Measurements from ENCODE around the gene ITCH. TPM values are rescaled to one million over a fixed set of nuclear protein-coding genes. Genes with fewer than 3 reads are reported as not detected.

Gene ITCH
- total RNA-seq, 1 experiment from 2014 or later: 138 TPM

GRCh38 chr20:34415079-34415478, 52.0 kb downstream of the ITCH start:
- H3K27ac Mint-ChIP-seq (ENCODE audit: unreplicated experiment): peak overlapping the region; percentile 0
- no peaks in the 10 kb centered on the region for H3K9me3 Mint-ChIP-seq (ENCODE audit: unreplicated experiment)
- CTCF ChIA-PET: no interaction called here
- intact Hi-C loops (cut with micrococcal nuclease; ENCODE audit: unreplicated experiment): no loop called here
- H3K27me3 Mint-ChIP-seq (ENCODE audit: insufficient read depth, unreplicated experiment): no peaks in the 10 kb centered on the region
- peaks cover 7% of the 10 kb centered on the region for H3K36me3 ChIP-seq (ENCODE audit: control insufficient read depth, insufficient read depth, low read length)
- H3K4me3 ChIP-seq (ENCODE audit: low read depth, low read length): no peak overlapping the region
- TF ChIP-seq CTCF (IDR thresholded peaks at IDR 0.05; ENCODE audit: insufficient read depth in 1 of 2, low read depth in 1 of 2, low read length in 1 of 2, severe bottlenecking in 1 of 2, unreplicated experiment in 1 of 2): no peak
- peaks cover 97% of the 10 kb centered on the region for H3K36me3 Mint-ChIP-seq (ENCODE audit: insufficient read depth, unreplicated experiment)
- peaks cover 2% of the 10 kb centered on the region for H3K4me1 Mint-ChIP-seq (ENCODE audit: low read depth, unreplicated experiment)
- no peak for DNase-seq
- no TSS peak for BruUV-seq (replicated peaks)
- no peaks in the 10 kb centered on the region for H3K27me3 ChIP-seq (replicated peaks; ENCODE audit: control insufficient read depth, insufficient read depth, low read length)
- no peaks in the 10 kb centered on the region for H3K9me3 ChIP-seq
- POLR2A ChIA-PET: no interaction called here
- no peak overlapping the region for H3K4me3 Mint-ChIP-seq (ENCODE audit: unreplicated experiment)
- peaks cover 11% of the 10 kb centered on the region for H3K4me1 ChIP-seq

GRCh38 chr20:34420146-34420545, 57.1 kb downstream of the ITCH start:
- no peak overlapping the region for H3K4me3 Mint-ChIP-seq (ENCODE audit: unreplicated experiment)
- H3K27me3 Mint-ChIP-seq (ENCODE audit: insufficient read depth, unreplicated experiment): no peaks in the 10 kb centered on the region

GRCh38 chr20:34420975-34421374, 57.9 kb downstream of the ITCH start:
- H3K27me3 ChIP-seq (replicated peaks; ENCODE audit: control insufficient read depth, insufficient read depth, low read length): no peaks in the 10 kb centered on the region
- DNase-seq: peak in 1 of 2 experiments; percentile 36
- no TSS peak for BruUV-seq (replicated peaks)
- peaks cover 27% of the 10 kb centered on the region for H3K4me1 ChIP-seq
- H3K36me3 ChIP-seq (ENCODE audit: control insufficient read depth, insufficient read depth, low read length): peaks cover 8% of the 10 kb centered on the region; the same call in 1 of the 2 replicates
- H3K36me3 Mint-ChIP-seq (ENCODE audit: insufficient read depth, unreplicated experiment): peaks cover 85% of the 10 kb centered on the region
- CTCF ChIA-PET: interaction anchor here (0.5 to 1.0 kb wide), 2 partner anchors 27 to 58 kb away, joined by 4 read pairs; partner anchors contain the start of gene ITCH
- H3K27ac Mint-ChIP-seq (ENCODE audit: unreplicated experiment): peak overlapping the region; percentile 17
- no peaks in the 10 kb centered on the region for H3K9me3 ChIP-seq
- intact Hi-C loops (cut with micrococcal nuclease; ENCODE audit: unreplicated experiment): no loop called here
- H3K27me3 Mint-ChIP-seq (ENCODE audit: insufficient read depth, unreplicated experiment): no peaks in the 10 kb centered on the region
- no peak overlapping the region for H3K4me3 ChIP-seq (ENCODE audit: low read depth, low read length)
- H3K4me1 Mint-ChIP-seq (ENCODE audit: low read depth, unreplicated experiment): peaks cover 40% of the 10 kb centered on the region
- POLR2A ChIA-PET: interaction anchor here (1.2 kb wide), 1 partner anchor 58 kb away, joined by 3 read pairs; the partner anchor contains the start of gene ITCH
- no peak overlapping the region for H3K4me3 Mint-ChIP-seq (ENCODE audit: unreplicated experiment)
- TF ChIP-seq CTCF (IDR thresholded peaks at IDR 0.05; ENCODE audit: insufficient read depth in 1 of 2, low read depth in 1 of 2, low read length in 1 of 2, severe bottlenecking in 1 of 2, unreplicated experiment in 1 of 2): no peak
- no peaks in the 10 kb centered on the region for H3K9me3 Mint-ChIP-seq (ENCODE audit: unreplicated experiment)

More at GRCh38 chr20:34420146-34420545, 57.1 kb downstream of the ITCH start:
- H3K4me3 ChIP-seq (ENCODE audit: low read depth, low read length): no peak overlapping the region
- Mint-ChIP-seq H3K36me3 (ENCODE audit: insufficient read depth, unreplicated experiment) (peaks cover 85% of the 10 kb centered on the region), H3K27ac (ENCODE audit: unreplicated experiment) (peak overlapping the region; percentile 2), H3K9me3 (ENCODE audit: unreplicated experiment) (no peaks in the 10 kb centered on the region), H3K4me1 (ENCODE audit: low read depth, unreplicated experiment) (peaks cover 32% of the 10 kb centered on the region)
- H3K36me3 ChIP-seq (ENCODE audit: control insufficient read depth, insufficient read depth, low read length): peaks cover 10% of the 10 kb centered on the region; the same call in 1 of the 2 replicates
- POLR2A ChIA-PET: no interaction called here
- H3K4me1 ChIP-seq: peaks cover 21% of the 10 kb centered on the region
- no peak for TF ChIP-seq CTCF (IDR thresholded peaks at IDR 0.05; ENCODE audit: insufficient read depth in 1 of 2, low read depth in 1 of 2, low read length in 1 of 2, severe bottlenecking in 1 of 2, unreplicated experiment in 1 of 2)
- CTCF ChIA-PET: interaction anchor here (0.6 to 0.8 kb wide), 2 partner anchors 107 to 163 kb away, joined by 4 to 5 read pairs; no protein-coding TSS in a partner anchor
- no peaks in the 10 kb centered on the region for H3K27me3 ChIP-seq (replicated peaks; ENCODE audit: control insufficient read depth, insufficient read depth, low read length)
- BruUV-seq (replicated peaks): no TSS peak
- no peak for DNase-seq
- no peaks in the 10 kb centered on the region for H3K9me3 ChIP-seq
- intact Hi-C loops (cut with micrococcal nuclease; ENCODE audit: unreplicated experiment): no loop called here
